Body of pancreas (tissue), 4 donors: ENCODE data around the gene LRRC49.

Experiments used
- POLR2A ChIP-seq, 3 donors: fragments of 450-650 bp; IDR thresholded peaks; one replicate each; pipeline ENCODE4 v1.6.1; 2016; ENCODE audit warnings: antibody characterized with exemption in 3 of 3, mild to moderate bottlenecking in 2 of 3
- TF ChIP-seq, protein P1 (sequence below), 7 experiments: fragments of 450-650 bp in 4 of 7; fragments of 200-600 bp in 3 of 7; sonication (generic) in 3 of 7; IDR thresholded peaks; one replicate each; pipeline ENCODE4 v1.5.1; 2016 to 2019; ENCODE audit warnings: antibody characterized with exemption in 7 of 7

DNA sequence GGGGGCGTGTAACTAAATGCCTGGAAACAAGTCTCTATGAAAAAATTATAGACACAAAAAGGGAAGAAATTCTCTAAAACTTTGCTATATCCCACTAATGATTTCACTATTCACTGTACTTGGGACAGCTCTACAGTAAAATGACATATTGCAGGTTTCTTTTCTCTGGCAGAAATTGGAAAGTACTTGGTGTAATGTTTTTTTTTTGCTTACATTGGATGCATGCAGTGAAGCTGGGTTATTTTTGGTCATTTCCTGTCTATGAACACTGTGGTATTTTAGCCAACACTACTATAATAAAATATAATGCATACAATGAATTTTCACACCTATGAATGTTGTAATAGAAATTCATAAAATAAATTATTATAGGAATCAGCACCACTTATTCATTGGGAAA lies 109.7 kb downstream of the LRRC49 start:
- TF ChIP-seq, protein P1, sequence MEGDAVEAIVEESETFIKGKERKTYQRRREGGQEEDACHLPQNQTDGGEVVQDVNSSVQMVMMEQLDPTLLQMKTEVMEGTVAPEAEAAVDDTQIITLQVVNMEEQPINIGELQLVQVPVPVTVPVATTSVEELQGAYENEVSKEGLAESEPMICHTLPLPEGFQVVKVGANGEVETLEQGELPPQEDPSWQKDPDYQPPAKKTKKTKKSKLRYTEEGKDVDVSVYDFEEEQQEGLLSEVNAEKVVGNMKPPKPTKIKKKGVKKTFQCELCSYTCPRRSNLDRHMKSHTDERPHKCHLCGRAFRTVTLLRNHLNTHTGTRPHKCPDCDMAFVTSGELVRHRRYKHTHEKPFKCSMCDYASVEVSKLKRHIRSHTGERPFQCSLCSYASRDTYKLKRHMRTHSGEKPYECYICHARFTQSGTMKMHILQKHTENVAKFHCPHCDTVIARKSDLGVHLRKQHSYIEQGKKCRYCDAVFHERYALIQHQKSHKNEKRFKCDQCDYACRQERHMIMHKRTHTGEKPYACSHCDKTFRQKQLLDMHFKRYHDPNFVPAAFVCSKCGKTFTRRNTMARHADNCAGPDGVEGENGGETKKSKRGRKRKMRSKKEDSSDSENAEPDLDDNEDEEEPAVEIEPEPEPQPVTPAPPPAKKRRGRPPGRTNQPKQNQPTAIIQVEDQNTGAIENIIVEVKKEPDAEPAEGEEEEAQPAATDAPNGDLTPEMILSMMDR (IDR thresholded peaks at IDR 0.05) = no peak
- no peak for TF ChIP-seq POLR2A (IDR thresholded peaks at IDR 0.05)
